Activated CD4-positive, alpha-beta memory T cell treated with anti-CD3 and anti-CD28 coated beads, Interleukin-2, amount 10 ng/mL, durations not matched to agents 7 days and 5 days (primary cell): ENCODE results near the gene DNAJC9. TPM values are rescaled to one million over a fixed set of nuclear protein-coding genes. Genes with fewer than 3 reads are reported as not detected.

Source experiments
- CTCF ChIA-PET: fragments of 350-600 bp; sonication (Branson Sonifier 250); formaldehyde crosslinking; loops from one replicate; lab custom pipeline; 2021; ENCODE audit warnings: antibody characterized with exemption, inconsistent platforms; lab: Charles Lee
- POLR2A ChIA-PET: fragments of 350-600 bp; sonication (Branson Sonifier 250); formaldehyde crosslinking; loops from one replicate; lab custom pipeline; 2021; ENCODE audit warnings: antibody characterized with exemption; lab: Charles Lee
- DNase-seq: peaks from one replicate; pipeline ENCODE4 v3.0.0-alpha.2; 2020
- H3K27ac Mint-ChIP-seq: one replicate; pipeline ENCODE4 v1.8.0; 2021; ENCODE audit warnings: mild to moderate bottlenecking, mixed read lengths
- H3K27me3 Mint-ChIP-seq: one replicate; pipeline ENCODE4 v1.8.0; 2021; ENCODE audit warnings: mixed read lengths
- H3K36me3 Mint-ChIP-seq: one replicate; pipeline ENCODE4 v1.8.0; 2021; ENCODE audit warnings: low read depth, mixed read lengths
- H3K4me1 Mint-ChIP-seq: one replicate; pipeline ENCODE4 v1.8.0; 2021; ENCODE audit warnings: mixed read lengths
- H3K4me3 Mint-ChIP-seq: one replicate; pipeline ENCODE4 v1.8.0; 2021; ENCODE audit warnings: mild to moderate bottlenecking, mixed read lengths
- H3K9me3 Mint-ChIP-seq: one replicate; pipeline ENCODE4 v1.8.0; 2021; ENCODE audit warnings: mixed read lengths
- total RNA-seq, 2 experiments: library from RNA; stranded (reverse); gene quantifications; one replicate each; pipeline ENCODE4 v1.2.3, GENCODE V29; 2021

DNAJC9 gene
- total RNA-seq, 2 experiments from 2014 or later, result 46.9 to 49.6 TPM

- H3K27ac Mint-ChIP-seq, result peak overlapping the region; percentile 95
- ChIA-PET POLR2A (interaction anchor here (0.7 to 3.7 kb wide), 13 partner anchors 10 to 492 kb away, joined by 3 to 42 read pairs (median 9); partner anchors contain the start of genes ANXA7, CFAP70, P4HA1 and PPP3CB), CTCF (interaction anchor here (1.0 to 3.0 kb wide), 5 partner anchors 10 to 391 kb away, joined by 3 to 16 read pairs (median 3); no protein-coding TSS in a partner anchor)
Observed at GRCh38 chr10:73253225-73253555, 6.1 kb upstream of the DNAJC9 start.

GRCh38 chr10:73252445-73253224, 5.6 kb upstream of the DNAJC9 start, which contains the start of gene MRPS16:
Gene MRPS16, minus strand, starts transcription at chr10:73252644. Its CDS starts 162 bp downstream, at chr10:73252482.
- Mint-ChIP-seq H3K4me1 (peaks cover 51% of the 10 kb centered on the region), H3K9me3 (no peaks in the 10 kb centered on the region), H3K4me3 (peak within 1 kb of the TSS; percentile 99), H3K36me3 (peaks cover 41% of the 10 kb centered on the region), H3K27me3 (no peaks in the 10 kb centered on the region), H3K27ac (peak within 1 kb of the TSS; percentile 95)
- ChIA-PET CTCF (interaction anchor here (1.0 to 3.0 kb wide), 7 partner anchors 11 to 391 kb away, joined by 3 to 16 read pairs (median 3); no protein-coding TSS in a partner anchor), POLR2A (interaction anchor here (0.7 to 3.7 kb wide), 22 partner anchors 8 to 558 kb away, joined by 3 to 42 read pairs (median 7); partner anchors contain the start of genes ANXA7, CFAP70, CHCHD1 and ECD)
- peak; percentile 95 for DNase-seq

More at GRCh38 chr10:73253225-73253555, 6.1 kb upstream of the DNAJC9 start:
- H3K9me3 Mint-ChIP-seq, result no peaks in the 10 kb centered on the region
- DNase-seq, result no peak
- H3K36me3 Mint-ChIP-seq, result peaks cover 36% of the 10 kb centered on the region
- H3K4me3 Mint-ChIP-seq, result peak overlapping the region; percentile 99
- H3K4me1 Mint-ChIP-seq, result peaks cover 45% of the 10 kb centered on the region
- H3K27me3 Mint-ChIP-seq, result no peaks in the 10 kb centered on the region

- Mint-ChIP-seq H3K27ac (peak overlapping the region; percentile 95), H3K4me1 (peaks cover 52% of the 10 kb centered on the region), H3K4me3 (peak overlapping the region; percentile 99), H3K36me3 (peaks cover 42% of the 10 kb centered on the region), H3K9me3 (no peaks in the 10 kb centered on the region), H3K27me3 (no peaks in the 10 kb centered on the region)
- ChIA-PET POLR2A (interaction anchor here (0.7 to 3.7 kb wide), 23 partner anchors 8 to 559 kb away, joined by 3 to 42 read pairs (median 7); partner anchors contain the start of genes ANXA7, CFAP70, CHCHD1 and ECD), CTCF (interaction anchor here (1.0 to 1.2 kb wide), 3 partner anchors 12 to 277 kb away, joined by 3 to 6 read pairs (median 3); no protein-coding TSS in a partner anchor)
- peak; percentile 21 for DNase-seq
Observed at GRCh38 chr10:73251683-73252444, 4.8 kb upstream of the DNAJC9 start.

- H3K4me1 Mint-ChIP-seq, result peaks cover 70% of the 10 kb centered on the region
- POLR2A ChIA-PET, result interaction anchor here (0.6 to 3.5 kb wide), 6 partner anchors 15 to 495 kb away, joined by 3 to 37 read pairs (median 6); partner anchors contain the start of genes NUDT13, P4HA1, PPP3CB and SEC24C
- no peak overlapping the region for H3K4me3 Mint-ChIP-seq
- CTCF ChIA-PET, result interaction anchor here (1.3 kb wide), 1 partner anchor 15 kb away, joined by 6 read pairs; no protein-coding TSS in a partner anchor
- peak overlapping the region; percentile 95 for H3K27ac Mint-ChIP-seq
- H3K27me3 Mint-ChIP-seq, result no peaks in the 10 kb centered on the region
- peaks cover 77% of the 10 kb centered on the region for H3K36me3 Mint-ChIP-seq
- DNase-seq, result no peak
- H3K9me3 Mint-ChIP-seq, result no peaks in the 10 kb centered on the region
Observed at GRCh38 chr10:73248259-73248724, 1.2 kb upstream of the DNAJC9 start.

GRCh38 chr10:73247509-73248258, 629 bp upstream of the DNAJC9 start:
- H3K36me3 Mint-ChIP-seq, result peaks cover 82% of the 10 kb centered on the region

GRCh38 chr10:73246322-73246645, 771 bp downstream of the DNAJC9 start:
- H3K9me3 Mint-ChIP-seq, result no peaks in the 10 kb centered on the region
- no peaks in the 10 kb centered on the region for H3K27me3 Mint-ChIP-seq
- ChIA-PET CTCF (interaction anchor here (1.6 to 2.2 kb wide), 2 partner anchors 77 to 149 kb away, joined by 4 to 7 read pairs; partner anchors contain the start of gene P4HA1), POLR2A (interaction anchor here (0.5 to 3.5 kb wide), 29 partner anchors 8 to 949 kb away, joined by 3 to 37 read pairs (median 6); partner anchors contain the start of genes ANXA7, CFAP70, DNAJB12 and ECD)
- H3K4me3 Mint-ChIP-seq, result peak overlapping the region; percentile 99
- no peak for DNase-seq
- peak overlapping the region; percentile 95 for H3K27ac Mint-ChIP-seq
- H3K36me3 Mint-ChIP-seq, result peaks cover 78% of the 10 kb centered on the region
- peaks cover 66% of the 10 kb centered on the region for H3K4me1 Mint-ChIP-seq

More at GRCh38 chr10:73247509-73248258, 629 bp upstream of the DNAJC9 start:
- Mint-ChIP-seq H3K4me3 (peak overlapping the region; percentile 99), H3K27me3 (no peaks in the 10 kb centered on the region), H3K4me1 (peaks cover 71% of the 10 kb centered on the region), H3K9me3 (no peaks in the 10 kb centered on the region), H3K27ac (peak overlapping the region; percentile 95)
- ChIA-PET CTCF (interaction anchor here (0.6 to 2.2 kb wide), 5 partner anchors 8 to 164 kb away, joined by 3 to 7 read pairs (median 4); no protein-coding TSS in a partner anchor), POLR2A (interaction anchor here (0.6 to 3.5 kb wide), 32 partner anchors 8 to 950 kb away, joined by 3 to 37 read pairs (median 6); partner anchors contain the start of genes ANXA7, CFAP70, DNAJB12 and ECD)
- DNase-seq, result no peak

GRCh38 chr10:73244866-73245477, 2.1 kb downstream of the DNAJC9 start:
- peaks cover 79% of the 10 kb centered on the region for H3K36me3 Mint-ChIP-seq
- H3K4me3 Mint-ChIP-seq, result peak overlapping the region; percentile 99
- peaks cover 61% of the 10 kb centered on the region for H3K4me1 Mint-ChIP-seq
- peak overlapping the region; percentile 95 for H3K27ac Mint-ChIP-seq
- POLR2A ChIA-PET, result interaction anchor here (0.7 to 3.5 kb wide), 7 partner anchors 10 to 251 kb away, joined by 3 to 35 read pairs (median 4); partner anchors contain the start of genes ANXA7, ECD, FAM149B1 and P4HA1
- DNase-seq, result no peak
- CTCF ChIA-PET, result interaction anchor here (0.6 to 1.6 kb wide), 3 partner anchors 12 to 148 kb away, joined by 3 to 4 read pairs (median 4); partner anchors contain the start of gene P4HA1
- no peaks in the 10 kb centered on the region for H3K27me3 Mint-ChIP-seq
- H3K9me3 Mint-ChIP-seq, result no peaks in the 10 kb centered on the region

GRCh38 chr10:73239908-73240307, 7.1 kb downstream of the DNAJC9 start:
- no peak overlapping the region for H3K27ac Mint-ChIP-seq
- no peaks in the 10 kb centered on the region for H3K9me3 Mint-ChIP-seq
- no peaks in the 10 kb centered on the region for H3K27me3 Mint-ChIP-seq
- H3K36me3 Mint-ChIP-seq, result peaks cover 62% of the 10 kb centered on the region
- peaks cover 32% of the 10 kb centered on the region for H3K4me1 Mint-ChIP-seq
- H3K4me3 Mint-ChIP-seq, result no peak overlapping the region
- POLR2A ChIA-PET, result interaction anchor here (2.4 kb wide), 1 partner anchor 12 kb away, joined by 8 read pairs; the partner anchor contains the start of gene MRPS16
- CTCF ChIA-PET, result interaction anchor here (0.8 kb wide), 1 partner anchor 15 kb away, joined by 4 read pairs; no protein-coding TSS in a partner anchor
- DNase-seq, result no peak

- no peaks in the 10 kb centered on the region for H3K9me3 Mint-ChIP-seq
- DNase-seq, result no peak
- peaks cover 24% of the 10 kb centered on the region for H3K4me1 Mint-ChIP-seq
- peaks cover 61% of the 10 kb centered on the region for H3K36me3 Mint-ChIP-seq
- H3K27me3 Mint-ChIP-seq, result no peaks in the 10 kb centered on the region
- POLR2A ChIA-PET, result interaction anchor here (1.5 to 2.7 kb wide), 3 partner anchors 8 to 13 kb away, joined by 3 to 17 read pairs (median 8); partner anchors contain the start of genes DNAJC9 and MRPS16
- CTCF ChIA-PET, result interaction anchor here (0.9 kb wide), 1 partner anchor 21 kb away, joined by 3 read pairs; no protein-coding TSS in a partner anchor
- H3K4me3 Mint-ChIP-seq, result no peak overlapping the region
- H3K27ac Mint-ChIP-seq, result no peak overlapping the region
Observed at GRCh38 chr10:73238990-73239566, 8.0 kb downstream of the DNAJC9 start.

GRCh38 chr10:73234695-73235094, 12.4 kb downstream of the DNAJC9 start:
- DNase-seq, result no peak
- H3K27ac Mint-ChIP-seq, result peak overlapping the region; percentile 16
- H3K4me1 Mint-ChIP-seq, result no peaks in the 10 kb centered on the region
- ChIA-PET CTCF (interaction anchor here (0.6 kb wide), 1 partner anchor 22 kb away, joined by 3 read pairs; no protein-coding TSS in a partner anchor), POLR2A (interaction anchor here (1.2 to 1.3 kb wide), 2 partner anchors 11 to 13 kb away, joined by 3 to 5 read pairs; partner anchors contain the start of gene DNAJC9)
- no peak overlapping the region for H3K4me3 Mint-ChIP-seq
- no peaks in the 10 kb centered on the region for H3K27me3 Mint-ChIP-seq
- peaks cover 39% of the 10 kb centered on the region for H3K36me3 Mint-ChIP-seq
- no peaks in the 10 kb centered on the region for H3K9me3 Mint-ChIP-seq
